NCI-H524 (cell line): ENCODE results near the gene KCNAB2.
"Not testable (repeated sequence)": the region's sequence is repeated elsewhere in the genome, so short reads cannot be mapped to it uniquely, and the experiment has no call there.

ENCODE experiments used
- DNase-seq, 2 experiments: peaks; one replicate each; lab custom pipeline; 2025; lab: John Stamatoyannopoulos, UW

Gene KCNAB2

DNA sequence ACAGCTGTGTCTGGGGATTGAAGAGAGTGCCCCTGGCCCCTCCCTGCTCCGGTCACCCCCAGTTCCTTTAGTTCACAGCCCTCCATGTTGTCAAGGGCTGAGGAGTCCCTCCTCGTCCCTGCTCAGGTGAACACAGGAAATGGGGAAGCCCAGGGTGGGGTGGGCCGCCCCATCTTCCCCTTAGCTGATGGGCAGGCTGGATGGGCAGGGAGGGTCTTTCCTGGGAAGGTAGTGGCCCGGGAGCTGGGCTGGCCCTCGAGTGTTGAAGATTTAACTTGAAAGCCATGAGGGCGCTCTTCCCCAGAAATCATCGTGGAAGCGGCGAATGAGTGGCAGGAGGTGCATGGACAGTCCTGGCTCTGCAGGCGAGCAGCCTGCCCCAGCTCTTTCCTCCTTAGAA, 35.1 kb upstream of the KCNAB2 start:
- no peak for DNase-seq

DNA sequence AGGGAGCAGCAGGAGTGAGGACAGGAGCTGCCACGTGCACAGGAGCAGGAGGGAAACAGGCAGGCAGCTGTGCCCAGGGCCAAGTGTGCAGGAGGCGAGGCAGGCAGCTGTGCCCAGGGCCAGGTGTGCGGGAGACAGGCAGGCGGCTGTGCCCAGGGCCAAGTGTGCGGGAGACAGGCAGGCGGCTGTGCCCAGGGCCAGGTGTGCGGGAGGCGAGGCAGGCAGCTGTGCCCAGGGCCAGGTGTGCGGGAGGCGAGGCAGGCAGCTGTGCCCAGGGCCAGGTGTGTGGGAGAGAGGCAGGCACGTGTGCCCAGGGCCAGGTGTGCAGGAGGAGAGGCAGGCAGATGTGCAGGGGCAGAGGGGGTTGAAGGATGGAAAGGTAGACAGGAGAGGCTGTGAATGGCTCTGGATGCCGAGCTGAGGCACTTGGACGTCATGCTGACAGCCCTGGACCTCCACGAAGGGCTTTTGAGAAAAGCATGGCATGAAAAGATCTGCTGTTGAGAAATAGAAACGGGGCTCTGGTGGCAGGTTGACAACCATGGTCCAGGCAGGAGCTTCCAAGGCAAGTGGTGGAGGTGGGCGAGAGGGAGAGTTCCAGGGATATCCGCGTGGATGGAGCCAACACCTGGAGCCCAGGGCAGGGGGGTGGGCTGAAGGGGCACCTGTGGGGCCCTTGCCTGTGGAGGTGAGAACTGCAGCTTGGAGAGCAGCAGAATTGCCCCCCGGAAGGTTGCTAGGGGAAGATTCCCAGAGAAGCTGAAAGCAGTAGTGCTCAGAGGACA, 34.3 kb upstream of the KCNAB2 start:
- DNase-seq = no peak

DNA sequence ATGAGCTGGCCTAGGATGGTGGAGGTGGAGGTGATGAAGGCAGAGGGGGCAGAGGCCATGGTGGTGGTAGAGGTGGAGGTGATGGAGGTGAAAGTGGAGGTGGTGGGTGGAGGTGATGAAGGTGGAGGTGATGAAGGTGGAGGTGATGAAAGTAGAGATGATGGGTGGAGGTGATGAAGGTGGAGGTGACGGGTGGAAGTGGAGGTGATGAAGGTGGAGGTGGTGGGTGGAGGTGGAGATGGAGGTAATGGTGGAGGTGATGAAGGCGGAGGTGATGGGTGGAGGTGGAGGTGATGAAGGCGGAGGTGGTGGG, 33.8 kb upstream of the KCNAB2 start:
- no peak for DNase-seq

DNA sequence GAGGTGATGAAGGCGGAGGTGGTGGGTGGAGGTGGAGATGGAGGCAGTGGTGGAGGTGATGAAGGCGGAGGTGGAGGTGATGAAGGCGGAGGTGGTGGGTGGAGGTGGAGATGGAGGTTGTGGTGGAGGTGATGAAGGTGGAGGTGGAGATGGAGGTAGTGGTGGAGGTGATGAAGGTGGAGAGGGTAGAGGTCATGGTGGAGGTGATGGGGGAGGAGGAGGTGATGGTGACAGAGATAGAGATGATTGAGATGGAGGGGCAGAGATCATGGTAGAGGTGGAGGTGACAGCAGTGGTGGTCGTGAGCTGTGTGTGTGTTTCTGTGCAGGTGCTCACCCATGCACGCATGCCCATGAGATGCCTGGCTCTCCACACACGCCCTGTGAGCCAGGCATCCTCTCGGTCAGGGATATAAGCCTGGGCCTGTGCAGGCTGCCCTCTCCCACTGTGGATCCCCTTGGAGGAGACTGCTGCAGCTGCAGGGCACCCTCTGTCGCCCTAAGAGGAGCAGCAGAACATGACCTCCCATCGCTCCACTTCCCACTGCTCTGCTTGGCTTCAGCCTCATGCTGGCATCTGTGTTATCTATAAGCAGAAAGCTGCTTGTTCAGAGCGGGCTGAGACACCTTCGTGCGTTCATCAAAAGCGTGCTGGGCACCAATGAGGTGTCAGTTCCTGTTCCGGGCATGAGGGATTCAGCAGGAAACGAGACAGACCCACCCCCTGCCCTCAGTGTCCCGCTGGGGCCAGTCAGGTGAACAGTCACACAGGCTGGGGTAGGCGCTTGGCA, 33.0 kb upstream of the KCNAB2 start:
- no peak for DNase-seq

DNA sequence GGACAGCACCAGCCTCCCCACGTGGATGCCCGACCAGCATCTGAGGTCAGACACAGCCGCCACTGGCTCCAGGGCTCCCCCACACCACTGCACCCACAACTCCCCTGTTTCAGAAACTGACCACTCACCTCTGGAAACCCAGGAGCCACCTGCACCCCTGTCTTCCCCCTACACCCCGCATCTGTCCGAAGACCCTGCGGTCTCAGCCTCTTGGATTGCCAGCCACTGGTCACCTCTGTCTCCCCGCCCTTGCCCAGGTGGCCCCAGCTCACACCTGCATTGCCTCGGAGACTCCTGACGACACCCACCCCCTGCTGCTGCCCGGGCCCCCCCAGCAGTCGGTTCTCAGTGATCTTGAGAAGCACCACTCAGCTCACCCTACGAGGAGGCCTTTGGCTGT, 32.2 kb upstream of the KCNAB2 start:
- DNase-seq = no peak

DNA sequence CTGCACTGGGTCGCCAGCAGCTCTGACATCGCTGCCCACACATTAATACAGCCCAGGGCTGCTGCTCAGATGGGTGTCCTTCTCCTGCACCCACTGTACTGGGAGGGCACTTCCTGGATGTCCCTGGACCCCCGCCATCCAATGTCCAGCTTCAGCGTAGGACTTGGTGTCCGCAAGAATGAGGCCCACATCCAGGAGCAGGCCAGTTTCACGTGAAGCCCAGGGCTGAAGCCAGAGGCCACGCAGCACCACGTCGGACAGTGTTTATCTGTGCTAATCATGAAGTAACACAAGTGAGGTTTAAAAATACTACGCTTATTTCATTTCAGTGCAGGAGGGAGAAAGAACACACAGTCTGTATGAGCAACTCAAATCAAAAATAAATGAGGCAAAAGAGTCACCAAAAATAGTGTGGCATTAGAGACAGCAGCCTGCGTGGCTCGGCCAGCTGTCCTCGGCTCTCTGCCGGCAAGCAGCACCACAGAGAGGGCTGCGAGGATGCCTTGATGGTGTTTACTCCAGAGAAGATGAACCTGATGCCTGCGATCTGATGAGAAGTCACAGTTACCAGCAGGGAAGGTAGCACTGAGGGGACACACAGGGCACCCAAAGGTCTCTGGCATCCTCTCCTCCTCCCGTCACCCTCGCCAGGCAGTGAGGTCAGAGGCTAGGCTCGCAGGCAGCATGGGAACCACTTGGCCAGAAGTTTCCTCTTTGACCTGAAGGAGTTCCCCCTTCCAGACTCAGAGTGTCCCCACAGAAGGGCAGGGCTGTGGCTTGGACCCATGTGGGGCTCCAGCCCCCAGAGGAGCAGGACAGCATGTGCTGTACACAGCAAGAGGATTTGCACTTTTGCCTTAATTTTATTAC, 31.3 kb upstream of the KCNAB2 start:
- no peak for DNase-seq

DNA sequence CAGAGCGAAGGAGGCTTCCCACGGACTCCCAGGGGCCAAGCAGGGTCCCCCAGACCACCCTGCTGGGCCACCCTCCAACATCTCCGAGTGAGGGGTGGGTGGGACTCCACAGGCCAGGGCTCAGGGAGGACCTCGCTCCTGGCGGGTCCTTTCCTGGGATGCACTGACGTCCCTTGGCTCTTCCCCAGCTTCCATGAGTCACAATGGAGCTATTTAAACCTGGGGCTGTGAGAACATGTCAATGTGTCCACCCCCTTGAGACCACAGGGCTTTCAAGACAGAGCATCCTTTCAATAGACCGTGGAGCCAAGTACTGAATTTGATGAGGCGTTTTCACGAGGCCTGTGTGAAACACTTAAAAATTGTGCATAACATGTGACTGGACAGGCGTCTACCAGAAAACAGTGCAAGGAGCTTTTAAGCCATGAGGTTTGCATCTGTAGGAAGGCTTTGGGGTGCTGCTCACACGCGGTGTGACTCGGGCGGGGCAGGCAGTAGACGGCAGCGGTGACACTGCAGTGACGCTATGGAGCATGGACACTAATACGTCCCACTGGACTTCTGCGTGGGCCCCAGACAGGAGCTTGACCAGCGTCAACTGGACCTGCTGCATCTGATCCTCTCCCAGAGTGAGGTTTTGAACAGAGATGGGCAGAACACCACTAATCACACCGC, 29.4 kb upstream of the KCNAB2 start:
- no peak for DNase-seq

DNA sequence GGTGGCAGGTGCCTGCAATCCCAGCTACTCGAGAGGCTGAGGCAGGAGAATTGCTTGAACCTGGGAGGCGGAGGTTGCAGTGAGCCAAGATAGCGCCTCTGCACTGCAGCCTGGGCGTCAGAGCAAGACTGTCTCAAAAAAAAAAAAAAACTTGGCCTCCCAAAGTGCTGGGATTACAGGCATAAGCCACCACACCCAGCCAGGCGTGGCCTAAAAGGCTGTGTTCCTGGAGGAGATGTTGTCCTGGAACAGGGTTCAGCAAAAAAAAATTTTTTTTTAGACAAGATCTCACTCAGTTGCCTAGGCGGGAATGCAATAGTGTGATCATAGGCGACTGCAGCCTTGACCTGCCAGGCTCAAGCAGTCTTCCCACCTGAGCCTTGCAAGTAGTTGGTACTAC, 28.0 kb upstream of the KCNAB2 start:
- DNase-seq = not testable (repeated sequence)

DNA sequence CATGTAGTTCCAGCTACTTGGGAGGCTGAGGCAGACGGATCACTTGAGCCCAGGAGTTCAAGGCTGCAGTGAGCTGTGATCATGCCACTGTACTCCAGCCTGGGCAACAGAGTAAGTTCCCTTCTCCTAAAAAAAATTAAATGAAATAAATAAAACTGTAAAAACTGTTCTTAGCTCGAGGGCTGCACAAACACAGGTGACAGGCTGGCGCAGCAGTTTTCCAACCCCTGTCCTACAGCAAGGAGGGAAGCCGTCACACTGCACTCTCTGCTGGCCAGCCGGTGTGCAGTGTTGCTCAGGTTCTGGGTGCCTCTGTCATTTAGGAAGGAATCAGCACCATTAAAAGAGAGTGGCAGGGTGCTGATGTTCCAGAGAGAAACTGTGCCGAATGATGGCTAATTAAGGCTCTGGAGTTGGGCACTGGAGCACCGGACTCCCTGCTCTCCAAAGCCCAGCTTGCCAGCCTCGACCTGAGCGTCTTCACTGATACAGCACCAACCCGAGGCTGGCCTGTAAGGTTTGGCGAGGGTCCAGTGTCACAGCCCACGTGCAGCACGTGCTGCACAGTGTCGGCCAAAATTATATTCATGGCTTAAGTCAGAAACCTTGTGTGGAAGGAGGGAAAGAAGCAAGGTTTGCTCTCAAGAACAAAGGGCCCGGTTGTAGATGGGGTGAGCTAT, 26.4 kb upstream of the KCNAB2 start:
- no peak for DNase-seq

DNA sequence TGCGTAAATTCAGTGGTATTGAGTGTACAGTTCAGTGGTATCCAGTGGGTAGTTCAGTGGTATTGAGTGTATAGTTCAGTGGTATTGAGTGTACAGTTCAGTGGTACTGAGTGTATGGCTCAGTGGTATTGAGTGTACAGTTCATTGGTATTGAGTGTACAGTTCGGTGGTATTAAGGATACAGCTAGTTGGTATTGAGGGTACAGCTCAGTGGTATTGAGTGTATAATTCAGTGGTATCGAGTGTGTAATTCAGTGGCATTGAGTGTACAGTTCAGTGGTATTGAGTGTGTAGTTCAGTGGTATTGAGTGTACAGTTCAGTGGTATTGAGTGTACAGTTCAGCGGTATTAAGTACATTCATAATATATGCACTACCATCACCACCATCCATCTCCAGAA, 23.5 kb upstream of the KCNAB2 start:
- no peak for DNase-seq

DNA sequence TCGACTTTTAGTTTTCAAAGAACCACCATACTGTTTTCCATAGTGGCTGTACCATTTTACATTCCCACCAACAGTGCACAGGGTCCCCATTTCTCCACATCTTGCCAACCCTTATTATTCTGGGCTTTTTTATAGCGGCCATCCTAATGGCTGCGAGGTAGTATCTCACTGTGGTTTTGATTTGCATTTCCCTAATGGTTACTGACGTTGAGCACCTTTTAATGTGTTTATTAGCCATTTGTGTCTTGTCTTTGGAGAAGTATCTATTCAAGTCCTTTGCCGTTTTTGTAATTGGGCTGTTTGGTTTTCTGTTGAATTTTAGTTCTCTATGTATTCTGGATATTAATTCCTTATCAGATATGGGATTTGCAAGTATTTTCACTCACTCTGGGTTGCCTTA, 22.3 kb upstream of the KCNAB2 start:
- DNase-seq = no peak

DNA sequence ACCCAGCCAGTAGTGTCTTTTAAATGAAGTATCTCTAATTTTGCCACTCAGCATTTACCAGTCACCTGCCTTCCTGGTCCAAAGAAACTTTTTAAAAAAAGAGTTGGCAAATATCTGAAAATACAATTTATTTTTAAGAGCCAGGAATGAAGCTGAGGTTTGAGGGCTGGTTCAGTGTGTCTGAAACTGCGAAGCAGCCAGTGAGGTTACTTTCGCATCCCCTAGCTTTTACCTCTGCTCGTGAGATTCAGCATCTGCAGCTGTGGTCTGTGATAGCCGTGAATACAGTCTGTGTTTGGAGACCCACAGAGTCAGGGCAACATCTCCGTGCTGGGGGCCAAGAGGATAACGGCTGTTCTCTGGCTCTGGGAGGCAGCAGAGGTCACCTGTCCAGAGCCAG, 21.3 kb upstream of the KCNAB2 start:
- DNase-seq = no peak

DNA sequence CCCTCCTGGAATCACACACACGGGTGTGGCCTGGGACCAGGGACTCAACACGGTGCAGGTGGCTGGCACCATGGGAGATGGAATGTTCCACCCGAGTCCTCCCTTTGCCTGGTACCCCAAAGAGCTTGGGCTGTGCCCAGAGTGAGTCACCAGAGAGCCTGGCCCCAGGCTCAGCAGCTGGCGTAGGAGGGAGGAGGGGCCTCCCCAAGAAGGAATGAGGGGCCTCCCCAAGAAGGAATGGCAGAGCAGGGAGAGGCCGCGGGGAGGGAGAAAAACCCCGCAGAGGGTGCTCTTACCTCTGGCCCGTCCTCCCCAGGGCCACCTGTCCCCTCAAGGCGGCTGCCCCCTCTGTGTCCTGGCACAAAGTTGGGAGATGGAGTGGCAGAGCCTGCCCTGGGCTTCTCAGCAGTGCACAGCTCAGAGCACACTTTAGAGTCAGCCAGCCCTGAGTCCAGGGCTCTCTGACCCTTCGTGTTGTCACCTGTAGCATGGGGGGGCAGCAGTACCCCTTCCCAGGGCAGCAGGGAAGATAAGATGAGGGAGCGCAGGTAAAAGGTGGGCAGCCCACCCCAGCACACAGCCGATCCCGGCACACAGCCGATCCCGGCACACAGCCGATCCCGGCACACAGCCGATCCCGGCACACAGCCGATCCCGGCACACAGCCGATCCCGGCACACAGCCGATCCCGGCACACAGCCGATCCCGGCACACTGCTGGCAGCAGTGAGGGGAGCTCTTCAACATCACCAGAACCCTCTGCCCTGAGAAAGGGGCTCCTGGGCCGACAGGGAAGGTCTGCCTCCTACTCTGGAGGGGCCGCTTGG, 20.2 kb upstream of the KCNAB2 start:
- peak in 1 of 2 experiments; percentile 28 for DNase-seq

DNA sequence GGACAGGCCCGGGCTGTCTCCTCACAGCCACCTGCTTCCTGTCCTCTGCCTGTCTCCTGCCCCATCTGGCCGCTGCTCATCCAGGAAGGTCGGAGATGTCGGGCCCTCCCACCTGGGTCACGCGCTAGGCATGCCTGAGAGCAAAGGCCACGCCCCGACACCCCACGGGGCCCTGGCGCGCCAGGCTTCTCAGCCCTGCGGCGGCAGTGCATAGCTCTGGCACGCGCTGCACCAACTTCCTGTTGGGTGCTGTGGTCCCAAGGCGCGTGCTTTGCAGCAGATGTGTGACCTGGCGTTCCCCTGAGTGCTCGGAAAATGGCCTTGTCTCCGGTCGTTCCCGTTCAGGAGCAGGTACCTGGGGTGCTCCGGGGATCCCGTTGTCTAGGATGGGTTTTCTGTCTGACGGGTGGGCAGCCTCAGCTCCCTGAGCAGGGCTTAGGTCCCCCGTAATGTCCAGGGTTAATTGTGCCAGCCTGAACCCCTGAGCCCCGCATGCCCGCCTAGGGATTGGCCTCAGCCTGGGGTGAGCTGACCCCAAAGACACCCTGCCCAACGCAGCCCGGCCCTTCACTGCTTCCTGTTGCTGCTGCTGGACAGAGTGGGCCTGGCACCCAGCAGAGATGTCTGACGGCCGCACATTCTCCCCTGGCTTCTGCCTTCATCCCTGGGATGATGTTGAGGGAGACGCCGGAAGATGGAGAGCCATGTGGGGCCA, 19.4 kb upstream of the KCNAB2 start:
- peak; percentile 82 to 93 for DNase-seq

DNA sequence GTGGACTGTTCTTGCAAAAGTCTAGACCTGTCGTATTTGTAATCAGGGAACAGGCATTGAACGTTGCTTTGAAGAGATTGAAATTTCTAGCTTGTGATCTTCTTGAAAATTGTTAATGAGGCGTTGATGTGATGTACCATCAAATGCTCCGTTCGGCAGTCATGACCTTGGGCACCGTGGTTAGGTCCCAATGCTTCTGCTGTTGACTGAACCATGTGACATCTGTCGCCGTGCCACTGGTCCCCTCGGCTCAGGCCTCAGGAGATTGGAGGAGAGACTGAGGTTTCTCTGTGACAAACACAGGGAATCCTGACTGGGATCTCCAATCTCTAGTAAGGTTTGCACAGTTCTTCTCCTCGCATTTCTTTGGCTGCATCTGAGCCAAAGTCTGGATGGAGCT, 18.1 kb upstream of the KCNAB2 start:
- no peak for DNase-seq

DNA sequence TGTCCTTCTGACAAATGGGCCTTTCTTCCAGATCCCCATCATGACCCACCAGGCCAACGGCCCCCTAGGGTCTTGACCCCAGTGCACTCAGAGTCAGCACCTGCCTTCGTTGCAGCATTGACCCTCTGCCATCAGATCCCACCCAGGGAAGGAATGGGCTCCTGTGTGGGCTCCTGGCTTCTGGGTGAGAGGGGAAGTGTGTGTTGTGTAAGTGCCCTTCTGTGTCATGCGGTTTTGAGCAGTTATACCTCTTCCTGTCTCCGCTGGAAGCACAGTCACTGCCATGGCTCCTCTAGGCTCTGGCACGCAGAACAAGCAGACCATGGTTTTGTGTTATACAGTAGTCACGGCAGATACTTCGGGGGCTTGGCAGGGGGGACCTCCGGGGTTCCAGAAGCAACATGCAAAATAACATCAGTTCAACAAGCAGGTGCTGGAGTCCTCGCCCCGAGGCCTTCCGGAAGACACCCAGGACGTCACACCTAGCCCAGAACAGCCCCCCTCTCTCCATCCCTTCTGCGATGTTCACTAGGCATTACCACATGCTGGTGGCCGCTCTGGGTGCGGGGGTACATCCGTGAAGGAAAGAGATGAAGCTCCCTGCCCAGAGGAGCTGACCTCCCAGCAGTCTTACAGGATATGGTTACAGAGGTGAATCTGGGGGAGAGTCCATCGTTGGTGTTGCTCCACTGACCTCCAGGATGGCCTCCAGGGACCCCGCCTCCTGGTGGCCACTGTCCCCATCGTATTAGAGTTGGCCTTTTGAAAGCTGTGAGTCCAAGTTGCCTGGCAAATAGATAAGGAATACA, 17.4 kb upstream of the KCNAB2 start:
- no peak for DNase-seq

DNA sequence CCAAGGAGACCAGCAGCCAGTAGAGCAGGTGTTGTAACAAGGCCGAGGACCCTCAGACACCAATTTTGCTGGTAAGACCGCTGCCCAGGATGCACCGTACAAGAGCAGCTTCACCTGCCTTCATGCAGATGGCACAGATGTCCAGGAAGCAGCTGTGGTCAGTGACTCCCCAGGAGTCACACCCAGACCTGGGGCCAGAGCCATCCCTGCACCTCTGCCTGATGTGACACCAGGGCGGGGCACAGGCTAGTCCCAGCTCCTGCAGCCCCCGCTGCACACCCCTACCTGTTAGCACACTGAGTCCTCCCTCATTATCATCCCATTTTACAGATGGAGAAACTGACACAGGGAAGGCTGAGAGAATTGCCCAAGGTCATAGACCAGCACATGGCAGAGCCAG, 16.3 kb upstream of the KCNAB2 start:
- no peak for DNase-seq

DNA sequence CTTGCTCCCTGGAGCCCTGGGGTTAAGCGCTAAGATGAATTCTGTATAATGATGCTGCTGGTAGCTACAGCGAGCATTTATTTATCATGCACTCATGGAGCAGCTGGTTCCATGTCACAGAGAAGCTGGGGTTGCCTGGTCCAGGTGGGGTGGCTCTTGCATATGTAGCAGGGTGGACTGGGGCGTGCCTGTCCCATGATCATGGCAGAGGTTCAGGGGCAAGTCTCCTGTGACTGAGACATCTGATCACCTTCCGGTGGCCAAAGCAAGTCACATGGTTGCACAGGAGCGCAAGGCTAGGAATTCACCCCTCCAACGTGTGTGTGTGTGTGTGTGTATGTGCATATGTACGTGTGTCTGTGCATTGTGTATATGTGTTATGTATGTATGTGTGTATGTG, 15.6 kb upstream of the KCNAB2 start:
- no peak for DNase-seq
